ENCODE results near the gene DHCR7.

DHCR7 gene, protein sequence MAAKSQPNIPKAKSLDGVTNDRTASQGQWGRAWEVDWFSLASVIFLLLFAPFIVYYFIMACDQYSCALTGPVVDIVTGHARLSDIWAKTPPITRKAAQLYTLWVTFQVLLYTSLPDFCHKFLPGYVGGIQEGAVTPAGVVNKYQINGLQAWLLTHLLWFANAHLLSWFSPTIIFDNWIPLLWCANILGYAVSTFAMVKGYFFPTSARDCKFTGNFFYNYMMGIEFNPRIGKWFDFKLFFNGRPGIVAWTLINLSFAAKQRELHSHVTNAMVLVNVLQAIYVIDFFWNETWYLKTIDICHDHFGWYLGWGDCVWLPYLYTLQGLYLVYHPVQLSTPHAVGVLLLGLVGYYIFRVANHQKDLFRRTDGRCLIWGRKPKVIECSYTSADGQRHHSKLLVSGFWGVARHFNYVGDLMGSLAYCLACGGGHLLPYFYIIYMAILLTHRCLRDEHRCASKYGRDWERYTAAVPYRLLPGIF

GRCh38 chr11:71448257-71449171 is at the start of gene DHCR7:
TSS of gene DHCR7 (minus strand) at chr11:71448393. CDS start at chr11:71444952, 3,441 bp downstream.
- peak; percentile 94 to 95 for DNase-seq (ENCODE audit: low read depth in 2 of 2)

DNA sequence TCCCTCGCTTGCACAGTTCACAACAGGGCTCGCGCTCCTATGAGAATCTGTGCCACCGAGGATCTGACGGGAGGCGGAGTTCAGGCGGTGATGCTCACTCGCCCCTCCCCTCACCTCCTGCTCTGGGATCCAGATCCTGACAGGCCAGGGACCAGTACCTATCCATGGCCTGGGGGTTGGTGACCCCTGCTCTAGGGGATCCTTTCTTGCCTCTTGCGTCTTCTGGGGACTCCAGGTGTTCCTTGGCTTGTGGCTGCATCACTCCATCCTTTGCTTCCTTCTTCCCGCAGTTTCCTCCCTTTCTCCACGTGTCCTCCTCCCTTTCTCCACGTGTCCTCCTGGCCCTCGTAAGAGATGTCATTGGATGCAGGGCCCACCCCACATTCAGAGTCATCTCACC is 48.2 kb upstream of the DHCR7 start:
- no peak for DNase-seq (ENCODE audit: low read depth in 2 of 2)

- DNase-seq (ENCODE audit: low read depth in 2 of 2) = no peak
These were observed 47.4 kb upstream of the DHCR7 start for GRCh38 chr11:71495286-71496230.

GRCh38 chr11:71491940-71492339 is 43.7 kb upstream of the DHCR7 start:
- no peak for DNase-seq (ENCODE audit: low read depth in 2 of 2)

- DNase-seq (ENCODE audit: low read depth in 2 of 2) = no peak
These were observed 43.3 kb upstream of the DHCR7 start for GRCh38 chr11:71491531-71491930.

GRCh38 chr11:71490731-71491390 is 42.7 kb upstream of the DHCR7 start:
- DNase-seq (ENCODE audit: low read depth in 2 of 2) = no peak

- DNase-seq (ENCODE audit: low read depth in 2 of 2) = no peak
These were observed 42.0 kb upstream of the DHCR7 start for GRCh38 chr11:71490044-71490730.

GRCh38 chr11:71489311-71490043 is 41.3 kb upstream of the DHCR7 start:
- DNase-seq (ENCODE audit: low read depth in 2 of 2) = peak; percentile 54 to 56

DNA sequence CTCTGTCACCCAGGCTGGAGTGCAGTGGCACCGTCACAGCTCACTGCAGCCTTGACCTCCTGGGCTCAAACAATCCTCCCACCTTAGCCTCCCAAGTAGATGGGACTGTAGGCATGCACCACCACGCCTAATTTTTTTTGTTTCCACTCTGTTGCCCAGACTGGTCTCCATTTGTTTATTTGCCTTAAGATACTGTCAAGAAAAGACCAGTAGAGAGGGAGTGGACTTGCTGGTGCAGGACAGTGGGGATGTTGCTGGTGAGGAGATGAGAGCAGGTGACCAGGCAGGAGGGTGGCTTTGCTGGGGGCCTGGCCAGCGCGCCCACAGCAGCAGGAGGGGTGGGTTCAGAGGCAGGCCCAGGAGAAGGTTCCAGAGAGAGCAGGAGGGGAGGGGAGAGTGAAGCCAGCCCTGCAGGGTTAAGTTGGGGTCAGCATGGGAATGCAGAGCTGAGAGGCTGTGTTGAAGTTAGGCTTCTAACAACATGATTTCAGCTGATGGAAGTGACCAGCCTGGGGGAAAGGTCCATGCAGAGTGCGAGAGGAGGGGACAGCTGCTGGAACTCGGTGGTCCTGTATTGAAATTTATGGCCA is 40.6 kb upstream of the DHCR7 start:
- no peak for DNase-seq (ENCODE audit: low read depth in 2 of 2)

DNA sequence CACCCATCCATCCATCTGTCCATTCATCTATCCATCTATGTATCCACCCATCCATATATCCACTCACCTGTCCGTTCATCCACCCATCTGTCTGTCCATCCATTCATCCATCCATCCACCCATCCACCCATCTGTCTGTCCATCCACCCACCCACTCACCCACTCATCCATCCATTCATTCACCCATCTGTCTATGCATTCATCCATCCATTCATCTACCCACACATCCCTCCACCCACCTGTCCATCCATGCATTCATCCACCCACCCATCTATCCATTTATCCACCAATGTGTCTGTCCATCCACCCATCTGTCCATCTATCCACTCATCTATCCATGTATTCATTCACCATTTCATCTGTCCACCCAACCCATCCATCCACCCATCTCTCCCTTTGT is 38.1 kb upstream of the DHCR7 start:
- DNase-seq (ENCODE audit: low read depth in 2 of 2) = no peak

DNA sequence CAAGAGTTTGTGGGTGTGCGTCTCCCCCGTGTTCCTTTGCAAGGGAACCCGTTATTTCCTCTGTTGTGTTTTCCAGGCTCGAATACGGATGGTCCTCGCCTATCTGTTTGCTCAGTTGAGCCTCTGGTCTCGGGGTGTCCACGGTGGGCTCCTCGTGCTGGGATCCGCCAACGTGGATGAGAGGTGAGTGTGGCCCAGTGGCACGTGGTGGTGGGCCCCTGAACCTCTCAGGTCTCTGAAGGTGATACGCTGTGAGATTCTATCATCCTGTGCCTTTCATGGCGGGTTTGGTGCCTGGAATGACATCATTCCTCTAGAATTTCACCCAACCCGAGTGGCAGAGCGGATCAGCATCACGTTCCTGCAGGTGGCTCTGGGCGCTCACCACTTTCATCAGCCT is 37.3 kb upstream of the DHCR7 start:
- DNase-seq (ENCODE audit: low read depth in 2 of 2) = no peak

DNA sequence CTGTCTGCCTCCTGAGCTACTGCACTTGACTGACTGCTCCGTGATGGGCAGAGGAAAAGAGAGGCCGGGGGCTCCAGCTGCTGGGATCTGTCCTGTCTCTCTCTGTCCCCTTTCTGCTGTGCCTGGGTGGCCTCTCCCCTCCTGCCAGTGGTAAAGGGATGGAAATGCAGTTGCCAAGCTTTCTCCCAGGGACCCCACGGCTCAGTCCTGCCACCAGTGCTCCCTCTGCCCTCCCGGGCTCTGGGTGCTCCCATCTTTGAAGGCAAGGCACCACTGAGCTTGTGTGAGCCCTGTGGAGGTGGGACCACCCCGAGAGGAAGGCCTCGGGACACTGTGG is 36.8 kb upstream of the DHCR7 start:
- DNase-seq (ENCODE audit: low read depth in 2 of 2) = no peak

- no peak for DNase-seq (ENCODE audit: low read depth in 2 of 2)
These were observed 36.3 kb upstream of the DHCR7 start for GRCh38 chr11:71484248-71485062.

- no peak for DNase-seq (ENCODE audit: low read depth in 2 of 2)
These were observed 35.5 kb upstream of the DHCR7 start for GRCh38 chr11:71483692-71484091.

DNA sequence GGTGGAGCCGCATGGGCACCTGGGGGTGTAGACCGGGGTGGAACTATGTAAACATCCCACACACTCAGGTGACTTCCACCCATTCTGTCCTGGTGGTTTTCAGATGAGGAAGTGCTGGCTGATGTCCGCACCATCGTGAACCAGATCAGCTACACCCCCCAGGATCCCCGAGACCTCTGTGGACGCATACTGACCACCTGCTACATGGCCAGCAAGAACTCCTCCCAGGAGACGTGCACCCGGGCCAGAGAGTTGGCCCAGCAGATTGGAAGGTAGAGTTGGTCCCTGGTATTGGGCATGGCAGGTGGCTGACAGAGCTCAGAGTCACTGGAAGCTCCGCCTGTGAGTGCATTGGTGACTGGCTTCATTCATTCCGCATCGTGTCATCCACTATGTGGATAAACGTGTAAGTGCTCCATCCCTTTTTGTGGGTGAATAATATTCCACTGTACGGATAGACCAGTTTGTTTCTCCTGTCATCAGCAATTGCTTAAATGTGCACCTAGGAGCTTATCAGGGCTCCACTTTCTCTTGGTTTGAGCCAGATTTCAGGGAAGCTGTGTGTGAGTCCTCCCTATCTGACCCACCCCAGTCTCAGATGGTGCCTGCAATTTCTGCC is 34.7 kb upstream of the DHCR7 start:
- no peak for DNase-seq (ENCODE audit: low read depth in 2 of 2)

GRCh38 chr11:71482216-71482615 is 34.0 kb upstream of the DHCR7 start:
- DNase-seq (ENCODE audit: low read depth in 2 of 2) = no peak

DNA sequence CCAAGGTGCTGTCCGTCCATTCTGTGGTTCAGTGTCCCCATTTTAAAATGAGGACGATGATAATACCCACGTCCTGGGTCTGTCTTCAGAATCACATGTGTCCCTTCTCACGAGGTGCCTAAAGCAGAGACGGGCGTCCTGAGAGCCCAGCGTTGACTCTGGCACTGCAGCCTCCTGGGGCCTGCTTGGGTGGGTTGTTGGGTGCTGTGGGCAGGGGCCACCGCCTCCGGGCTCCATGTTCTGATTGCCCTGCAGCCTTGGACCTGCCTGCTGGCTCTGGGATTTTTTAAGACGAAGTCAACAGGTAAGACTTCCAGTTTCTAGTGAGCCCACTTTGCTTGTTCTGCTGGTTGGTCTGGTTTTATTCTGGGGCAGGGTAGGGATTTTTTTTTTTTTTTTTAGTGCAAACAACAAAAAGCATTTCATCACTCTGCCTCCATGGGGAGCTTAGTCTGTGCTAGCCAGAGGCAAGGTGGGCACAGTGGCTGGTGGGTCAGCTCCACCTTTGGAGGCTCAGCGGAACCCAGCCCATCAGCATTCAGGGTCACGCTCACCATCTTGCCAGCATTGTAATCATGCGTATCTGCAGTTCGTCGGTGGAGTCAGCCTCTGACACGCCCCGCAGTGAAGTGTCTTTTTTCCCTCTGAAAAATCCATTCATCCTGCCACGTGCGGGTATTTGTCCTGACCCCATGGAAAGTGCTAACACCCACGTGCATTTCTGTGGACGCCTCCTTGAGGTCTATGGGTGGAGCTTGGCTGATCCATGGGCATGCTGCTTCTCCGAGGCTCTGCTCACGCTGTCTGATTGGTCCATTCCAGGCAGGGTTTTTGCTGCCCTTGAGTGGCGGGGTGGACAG is 33.1 kb upstream of the DHCR7 start:
- no peak for DNase-seq (ENCODE audit: low read depth in 2 of 2)
